ENCODE results near the gene TMEM141.
"Not testable (repeated sequence)": the region's sequence is repeated elsewhere in the genome, so short reads cannot be mapped to it uniquely, and the experiment has no call there.

Gene TMEM141

GRCh38 chr9:136773386-136774044 lies 17.6 kb upstream of the TMEM141 start:
- peak in 7 of 56 donors; percentile 11 to 44 (median 25) for DNase-seq

- DNase-seq, result no peak
These were observed 16.6 kb upstream of the TMEM141 start for GRCh38 chr9:136774416-136775045.

GRCh38 chr9:136775191-136775590 lies 16.0 kb upstream of the TMEM141 start:
- DNase-seq, result no peak

GRCh38 chr9:136776947-136777346 lies 14.2 kb upstream of the TMEM141 start:
- DNase-seq, result no peak

GRCh38 chr9:136777359-136777758 lies 13.8 kb upstream of the TMEM141 start:
- no peak for DNase-seq

- no peak for DNase-seq
These were observed 11.3 kb upstream of the TMEM141 start for GRCh38 chr9:136779808-136780207.

GRCh38 chr9:136782452-136782851 lies 8.7 kb upstream of the TMEM141 start:
- no peak for DNase-seq

GRCh38 chr9:136784249-136784996 lies 6.7 kb upstream of the TMEM141 start:
- DNase-seq, result peak in 3 of 56 donors; percentile 19 to 26 (median 22)

- no peak for DNase-seq
These were observed 6.2 kb upstream of the TMEM141 start for GRCh38 chr9:136784997-136785361.

GRCh38 chr9:136785565-136786355 lies 5.4 kb upstream of the TMEM141 start:
- DNase-seq, result not testable (repeated sequence)

GRCh38 chr9:136786451-136786850 lies 4.7 kb upstream of the TMEM141 start:
- DNase-seq, result peak in 43 of 56 donors; percentile 10 to 78 (median 49)

- DNase-seq, result peak in 1 of 56 donors; percentile 22
These were observed 4.2 kb upstream of the TMEM141 start for GRCh38 chr9:136786983-136787382.

GRCh38 chr9:136787690-136788400 lies 3.3 kb upstream of the TMEM141 start:
- DNase-seq, result peak in 48 of 56 donors; percentile 7 to 73 (median 52)

GRCh38 chr9:136788644-136789522 lies 2.3 kb upstream of the TMEM141 start:
- not testable (repeated sequence) for DNase-seq

- no peak for DNase-seq
These were observed 1.6 kb upstream of the TMEM141 start for GRCh38 chr9:136789523-136789937.

- DNase-seq, result peak in 24 of 56 donors; percentile 29 to 69 (median 51)
These were observed 552 bp downstream of the TMEM141 start for GRCh38 chr9:136791516-136792276.

- DNase-seq, result no peak
These were observed 1.4 kb downstream of the TMEM141 start for GRCh38 chr9:136792321-136793085.
